ENCODE results near the gene LIN54.
"Not testable (repeated sequence)": the region's sequence is repeated elsewhere in the genome, so short reads cannot be mapped to it uniquely, and the experiment has no call there.

LIN54 gene

GRCh38 chr4:83010522-83011318 lies at the start of gene LIN54:
LIN54 (minus strand) TSS chr4:83010823; CDS start chr4:82984844, 25,979 bp downstream.
- peak; percentile 84 for DNase-seq

- no peak for DNase-seq
Measured at GRCh38 chr4:83054928-83055327, 44.3 kb upstream of the LIN54 start.

- not testable (repeated sequence) for DNase-seq
Measured at GRCh38 chr4:83048781-83049180, 38.2 kb upstream of the LIN54 start.

- no peak for DNase-seq
Measured at GRCh38 chr4:83046693-83047473, 36.3 kb upstream of the LIN54 start.

- no peak for DNase-seq
Measured at GRCh38 chr4:83043801-83044407, 33.3 kb upstream of the LIN54 start.

GRCh38 chr4:83043157-83043556 lies 32.5 kb upstream of the LIN54 start:
- not testable (repeated sequence) for DNase-seq

GRCh38 chr4:83040269-83040668 lies 29.6 kb upstream of the LIN54 start:
- no peak for DNase-seq

- DNase-seq, result no peak
Measured at GRCh38 chr4:83036991-83037665, 26.5 kb upstream of the LIN54 start.

GRCh38 chr4:83034630-83035494 lies 24.2 kb upstream of the LIN54 start, which contains the start of gene COPS4:
COPS4 (plus strand) TSS chr4:83035183; CDS start chr4:83035225, 42 bp downstream.
- DNase-seq, result peak; percentile 95

GRCh38 chr4:83029688-83030087 lies 19.1 kb upstream of the LIN54 start:
- no peak for DNase-seq

GRCh38 chr4:83028976-83029375 lies 18.4 kb upstream of the LIN54 start:
- no peak for DNase-seq

GRCh38 chr4:83025563-83025962 lies 14.9 kb upstream of the LIN54 start:
- no peak for DNase-seq

GRCh38 chr4:83024233-83024632 lies 13.6 kb upstream of the LIN54 start:
- no peak for DNase-seq

GRCh38 chr4:83023599-83023998 lies 13.0 kb upstream of the LIN54 start:
- not testable (repeated sequence) for DNase-seq

GRCh38 chr4:83022724-83023450 lies 12.3 kb upstream of the LIN54 start:
- no peak for DNase-seq

- DNase-seq, result no peak
Measured at GRCh38 chr4:83019794-83020494, 9.3 kb upstream of the LIN54 start.

- no peak for DNase-seq
Measured at GRCh38 chr4:83013902-83014301, 3.3 kb upstream of the LIN54 start.

GRCh38 chr4:83013420-83013867 lies 2.8 kb upstream of the LIN54 start:
- no peak for DNase-seq

- peak; percentile 99 for DNase-seq
Measured at GRCh38 chr4:83012687-83013419, 2.2 kb upstream of the LIN54 start.

All from right forelimb (tissue), 1 donor.